K562 (cell line): Measurements from ENCODE around the gene RPP38. TPM values are rescaled to one million over a fixed set of nuclear protein-coding genes. Genes with fewer than 3 reads are reported as not detected.

ENCODE experiments used
- ARID4B ChIP-seq: sonication (generic); formaldehyde crosslinking; IDR thresholded peaks from 2 replicates; pipeline ENCODE4 v1.8.0; 2022; ENCODE audit warnings: mild to moderate bottlenecking, missing genetic modification reagents
- BMI1 ChIP-seq: fragments of 150-350 bp; IDR thresholded peaks from 2 replicates; pipeline ENCODE4 v1.6.1; 2014; ENCODE audit warnings: low read length
- BRF1 ChIP-seq: IDR thresholded peaks from 3 replicates; pipeline ENCODE4 v1.6.1; 2011; ENCODE audit warnings: borderline replicate concordance, mild to moderate bottlenecking; ENCODE audit not compliant: insufficient read length; ENCODE audit errors: extremely low read depth
- CREB1 ChIP-seq, 2 experiments: sonication (generic) in 1 of 2; formaldehyde crosslinking in 1 of 2; IDR thresholded peaks; 2 replicates each; pipeline versions ENCODE4 v1.6.1 to v1.8.0; 2012 to 2022; ENCODE audit warnings: inconsistent platforms in 1 of 2, mild to moderate bottlenecking in 1 of 2, missing genetic modification reagents in 1 of 2, moderate library complexity in 1 of 2
- E2F1 ChIP-seq: sonication (generic); formaldehyde crosslinking; IDR thresholded peaks from 2 replicates; pipeline ENCODE4 v1.8.1; 2023; ENCODE audit warnings: mild to moderate bottlenecking, missing genetic modification reagents, moderate library complexity
- EP400 ChIP-seq: fragments of 450-650 bp; IDR thresholded peaks from 2 replicates; pipeline ENCODE4 v1.6.1; 2017; ENCODE audit warnings: antibody characterized with exemption, mild to moderate bottlenecking, moderate library complexity
- ESRRA ChIP-seq: fragments of 450-650 bp; IDR thresholded peaks from 2 replicates; pipeline ENCODE4 v1.6.1; 2014; ENCODE audit warnings: low read depth, mild to moderate bottlenecking, moderate library complexity, borderline replicate concordance
- HCFC1 ChIP-seq: IDR thresholded peaks from 2 replicates; pipeline ENCODE4 v1.6.1; 2012; ENCODE audit warnings: low read depth, low read length, improper control_type of control experiment
- HNRNPK ChIP-seq: fragments of 200-400 bp; formaldehyde crosslinking; IDR thresholded peaks from one replicate; pipeline ENCODE4 v1.6.1; 2018; ENCODE audit warnings: mild to moderate bottlenecking, low read depth, low read length; ENCODE audit not compliant: poor library complexity, severe bottlenecking
- JUND ChIP-seq, 2 experiments: IDR thresholded peaks; 2 replicates in 1 of 2; 3 replicates in 1 of 2; pipeline ENCODE4 v1.6.1; 2011; ENCODE audit warnings: borderline replicate concordance in 2 of 2, low read depth in 2 of 2, low read length in 2 of 2, improper control_type of control experiment in 1 of 2, missing biosample characterization in 1 of 2, missing genetic modification characterization in 1 of 2, missing genetic modification reagents in 1 of 2
- KDM5B ChIP-seq: fragments of 200-600 bp; sonication (generic); IDR thresholded peaks from 2 replicates; pipeline ENCODE4 v1.6.1; 2012; ENCODE audit warnings: low read depth, mild to moderate bottlenecking, moderate library complexity, low read length, control low read depth, inconsistent platforms; ENCODE audit not compliant: insufficient replicate concordance
- PHF20 ChIP-seq: fragments of 450-650 bp; IDR thresholded peaks from 2 replicates; pipeline ENCODE4 v1.6.1; 2018; ENCODE audit not compliant: partially characterized antibody
- POLR2A ChIP-seq: fragments of 450-650 bp; conservative IDR thresholded peaks from 2 replicates; pipeline ENCODE4 v1.6.1; 2016
- POLR2AphosphoS2 ChIP-seq: IDR thresholded peaks from 2 replicates; pipeline ENCODE4 v1.6.1; 2012; ENCODE audit warnings: low read length, improper control_type of control experiment
- SMAD4 ChIP-seq: fragments of 250-450 bp; sonication (Bioruptor Pico); conservative IDR thresholded peaks from 2 replicates; pipeline ENCODE4 v1.8.0; 2021; ENCODE audit warnings: inconsistent platforms, mild to moderate bottlenecking, moderate library complexity
- ZNF766 ChIP-seq: fragments of 200-800 bp; sonication (Bioruptor generic); conservative IDR thresholded peaks from 2 replicates; pipeline ENCODE4 v1.6.1; 2016; ENCODE audit warnings: missing genetic modification characterization, missing compliant biosample characterization
- polyA plus RNA-seq, 8 experiments: library from polyadenylated mRNA; depleted of rRNA in 4 of 8; stranded (reverse) in 5 of 8; unstranded in 3 of 8; fragments of >200 nt; fragmentation: Nextera tagmentation in 2 of 8; fragmentation: Illumina TruSeq in 1 of 8; extraction: Ambion mirVana in 2 of 8; extraction: Trizol in 1 of 8; gene quantifications; 2 replicates each; pipeline versions ENCODE4 v1.2.1 to v1.2.3, GENCODE V29; 2011 to 2014; ENCODE audit warnings: inconsistent platforms in 1 of 8, missing spikeins in 1 of 8
- total RNA-seq, 7 experiments: library from RNA; depleted of rRNA in 6 of 7; stranded (reverse); fragments of >200 nt in 6 of 7; fragmentation: Illumina TruSeq in 2 of 7; extraction: Trizol in 2 of 7; gene quantifications; 2 replicates each; pipeline versions ENCODE4 v1.2.1 to v1.2.3, GENCODE V29; 2011 to 2021; ENCODE audit warnings: low replicate concordance in 1 of 7
- TF ChIP-seq, protein P1 (sequence below): sonication (generic); formaldehyde crosslinking; IDR thresholded peaks from 2 replicates; pipeline ENCODE4 v1.8.0; 2022; ENCODE audit warnings: mild to moderate bottlenecking, missing genetic modification reagents

The RPP38 gene
- total and polyA plus RNA-seq, 9 of the 15 experiments (the other 6 are each of a cell fraction or from before 2014, with no cell fraction given): 26.3 to 58.6 (median 33.8) TPM

DNA sequence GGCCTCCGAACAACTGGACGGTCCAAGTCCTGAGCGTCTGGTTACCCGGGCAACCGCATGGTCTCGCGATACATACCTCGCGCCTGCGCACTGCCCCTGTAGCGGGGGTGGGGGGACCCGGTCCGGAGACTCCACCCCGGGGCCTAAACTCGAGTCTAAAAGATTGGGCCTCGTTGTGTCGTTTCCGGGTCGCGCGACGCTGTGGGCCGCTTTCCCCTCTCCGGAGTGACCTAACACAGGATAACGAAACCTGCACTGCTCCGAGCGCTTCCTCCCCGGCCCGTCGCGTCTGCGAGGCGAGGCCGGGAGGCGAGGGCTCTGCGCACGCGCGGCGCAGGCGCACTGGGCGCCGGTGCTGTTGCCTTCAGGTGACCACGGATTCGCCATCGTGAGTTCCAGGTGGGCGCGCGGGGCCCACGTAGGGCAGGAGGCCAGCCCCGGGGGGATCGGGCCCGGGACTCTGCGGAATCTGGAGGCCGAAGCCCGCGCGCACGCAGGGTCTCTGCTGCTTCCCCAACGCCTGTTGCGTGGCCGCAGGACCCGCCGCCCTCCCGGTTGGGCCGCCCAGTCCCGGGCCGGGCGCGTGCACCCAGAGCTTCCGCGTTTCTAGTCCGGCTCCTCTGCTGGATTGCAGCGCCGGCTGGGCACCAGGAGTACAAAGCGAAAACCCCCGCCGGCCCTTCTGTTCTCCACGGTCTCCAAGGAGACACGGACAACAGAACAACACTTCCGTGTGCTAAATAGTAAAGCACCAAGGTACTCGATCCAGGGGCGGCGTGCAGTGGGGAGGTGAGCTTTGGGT lies at the start of gene RPP38 (continued):
- peak; percentile 96 for TF ChIP-seq EP400
- peak; percentile 80 for TF ChIP-seq KDM5B
- no peak for TF ChIP-seq HNRNPK
- TF ChIP-seq SMAD4 (CRISPR knock-in tag): peak; percentile 21; the same call in 1 of the 2 replicates
- peak; percentile 57 for TF ChIP-seq HCFC1
- TF ChIP-seq ZNF766 (CRISPR knock-in tag): no peak
- TF ChIP-seq ESRRA: 0 out of 2 replicates have a peak, but pooled peaks have one; percentile 26
- no peak for TF ChIP-seq BRF1
- peak; percentile 57; the same call in 1 of the 2 replicates for TF ChIP-seq ARID4B
- TF ChIP-seq, protein P1, sequence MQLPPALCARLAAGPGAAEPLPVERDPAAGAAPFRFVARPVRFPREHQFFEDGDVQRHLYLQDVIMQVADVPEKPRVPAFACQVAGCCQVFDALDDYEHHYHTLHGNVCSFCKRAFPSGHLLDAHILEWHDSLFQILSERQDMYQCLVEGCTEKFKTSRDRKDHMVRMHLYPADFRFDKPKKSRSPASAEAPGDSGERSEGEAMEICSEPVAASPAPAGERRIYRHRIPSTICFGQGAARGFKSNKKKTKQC (CRISPR knock-in tag): peak; percentile 4; the same call in 1 of the 2 replicates
- peak; percentile 90 for TF ChIP-seq POLR2A
- TF ChIP-seq PHF20: peak; percentile 92
- TF ChIP-seq BMI1: peak; percentile 82
- no peak for TF ChIP-seq JUND (IDR thresholded peaks at IDR 0.05; ENCODE audit: borderline replicate concordance, low read depth, low read length)
- no peak for TF ChIP-seq JUND (tag; IDR thresholded peaks at IDR 0.05; ENCODE audit: borderline replicate concordance, low read depth, low read length)
- TF ChIP-seq E2F1 (CRISPR knock-in tag): 0 out of 2 replicates have a peak, but pooled peaks have one; percentile 11
- TF ChIP-seq CREB1 (IDR thresholded peaks at IDR 0.05): peak; percentile 41; the same call in 1 of the 2 replicates
- TF ChIP-seq CREB1 (CRISPR knock-in tag; IDR thresholded peaks at IDR 0.05): peak; percentile 57; the same call in 1 of the 2 replicates
- TF ChIP-seq POLR2AphosphoS2: no peak
